K562 (cell line): ENCODE results near the gene TOM1L2. TPM values are rescaled to one million over a fixed set of nuclear protein-coding genes. Genes with fewer than 3 reads are reported as not detected.
A peak's percentile ranks its signal among the peaks of the same experiment; 100 is the strongest.

Experiments used
- CBFA2T3 ChIP-seq: fragments of 450-650 bp; IDR thresholded peaks from 2 replicates; pipeline ENCODE4 v1.6.1; 2017
- CCAR2 ChIP-seq: fragments of 200-400 bp; formaldehyde crosslinking; IDR thresholded peaks from 2 replicates; pipeline ENCODE4 v1.6.1; 2017; ENCODE audit warnings: mild to moderate bottlenecking, low read depth, low read length
- ELF4 ChIP-seq: fragments of 450-650 bp; formaldehyde crosslinking; IDR thresholded peaks from 2 replicates; pipeline ENCODE4 v1.4.0; 2022; ENCODE audit warnings: missing genetic modification characterization
- ESRRA ChIP-seq: fragments of 450-650 bp; IDR thresholded peaks from 2 replicates; pipeline ENCODE4 v1.6.1; 2014; ENCODE audit warnings: low read depth, mild to moderate bottlenecking, moderate library complexity, borderline replicate concordance
- EZH2 ChIP-seq: IDR thresholded peaks from 2 replicates; pipeline ENCODE4 v1.6.1; 2012; ENCODE audit warnings: low read depth, mild to moderate bottlenecking, inconsistent platforms, low read length, borderline replicate concordance
- HNRNPK ChIP-seq: fragments of 200-400 bp; formaldehyde crosslinking; IDR thresholded peaks from one replicate; pipeline ENCODE4 v1.6.1; 2018; ENCODE audit warnings: mild to moderate bottlenecking, low read depth, low read length; ENCODE audit not compliant: poor library complexity, severe bottlenecking
- LARP7 ChIP-seq: fragments of 450-650 bp; IDR thresholded peaks from 2 replicates; pipeline ENCODE4 v1.6.1; 2016
- MYBL2 ChIP-seq, 2 experiments: fragments of 450-650 bp in 1 of 2; sonication (generic) in 1 of 2; formaldehyde crosslinking in 1 of 2; IDR thresholded peaks; 2 replicates each; pipeline versions ENCODE4 v1.6.1 to v1.8.1; 2017 to 2022; ENCODE audit warnings: borderline replicate concordance in 1 of 2, inconsistent platforms in 1 of 2, low read depth in 1 of 2, mild to moderate bottlenecking in 1 of 2, missing genetic modification reagents in 1 of 2, moderate library complexity in 1 of 2
- MYNN ChIP-seq, 2 experiments: sonication (generic); formaldehyde crosslinking in 1 of 2; IDR thresholded peaks; 2 replicates each; pipeline versions ENCODE4 v1.5.0 to v1.6.1; 2016 to 2020; ENCODE audit warnings: antibody characterized with exemption in 1 of 2, missing genetic modification reagents in 1 of 2
- NFE2 ChIP-seq: IDR thresholded peaks from 2 replicates; pipeline ENCODE4 v1.6.1; 2014; ENCODE audit warnings: antibody characterized with exemption, low read depth
- NFXL1 ChIP-seq: fragments of 450-650 bp; formaldehyde crosslinking; IDR thresholded peaks from 2 replicates; pipeline ENCODE4 v1.4.0; 2021; ENCODE audit warnings: mild to moderate bottlenecking
- NUFIP1 ChIP-seq: fragments of 450-650 bp; IDR thresholded peaks from 2 replicates; pipeline ENCODE4 v1.6.1; 2018; ENCODE audit not compliant: partially characterized antibody
- POLR2G ChIP-seq: fragments of 200-400 bp; formaldehyde crosslinking; IDR thresholded peaks from 2 replicates; pipeline ENCODE4 v1.6.1; 2017; ENCODE audit warnings: low read depth, mild to moderate bottlenecking, antibody characterized with exemption, low read length, moderate library complexity
- PPARD ChIP-seq: fragments of 250-450 bp; sonication (Bioruptor Pico); IDR thresholded peaks from 2 replicates; pipeline ENCODE4 v1.8.0; 2022; ENCODE audit warnings: inconsistent platforms, mild to moderate bottlenecking, moderate library complexity
- PYGO2 ChIP-seq: fragments of 450-650 bp; IDR thresholded peaks from 2 replicates; pipeline ENCODE4 v1.6.1; 2016; ENCODE audit warnings: mild to moderate bottlenecking, missing genetic modification characterization, moderate library complexity, missing compliant biosample characterization
- SMARCA4 ChIP-seq: fragments of 450-650 bp; IDR thresholded peaks from 2 replicates; pipeline ENCODE4 v1.6.1; 2016
- SOX6 ChIP-seq: fragments of 450-650 bp; IDR thresholded peaks from 2 replicates; pipeline ENCODE4 v1.6.1; 2014; ENCODE audit warnings: mild to moderate bottlenecking
- UBTF ChIP-seq, 2 experiments: IDR thresholded peaks; 2 replicates each; pipeline ENCODE4 v1.6.1; 2012; ENCODE audit warnings: improper control_type of control experiment in 2 of 2, low read depth in 2 of 2, low read length in 2 of 2, borderline replicate concordance in 1 of 2
- XRCC5 ChIP-seq: fragments of 200-400 bp; formaldehyde crosslinking; IDR thresholded peaks from 2 replicates; pipeline ENCODE4 v1.6.1; 2017; ENCODE audit warnings: low read depth, mild to moderate bottlenecking, low read length
- ZBTB9 ChIP-seq: fragments of 450-650 bp; formaldehyde crosslinking; IDR thresholded peaks from 2 replicates; pipeline ENCODE4 v1.4.0; 2020; ENCODE audit warnings: mild to moderate bottlenecking, moderate library complexity
- ZNF184 ChIP-seq: sonication (generic); formaldehyde crosslinking; IDR thresholded peaks from 2 replicates; pipeline ENCODE4 v1.5.0; 2020; ENCODE audit warnings: missing genetic modification reagents
- ZNF57 ChIP-seq: fragments of 450-650 bp; formaldehyde crosslinking; IDR thresholded peaks from 2 replicates; pipeline ENCODE4 v1.4.0; 2020; ENCODE audit warnings: mild to moderate bottlenecking, moderate library complexity
- ZNF696 ChIP-seq: fragments of 250-450 bp; sonication (Bioruptor Pico); conservative IDR thresholded peaks from 2 replicates; pipeline ENCODE4 v1.4.0; 2020; ENCODE audit warnings: mild to moderate bottlenecking, moderate library complexity
- polyA plus RNA-seq, 8 experiments: library from polyadenylated mRNA; depleted of rRNA in 4 of 8; stranded (reverse) in 5 of 8; unstranded in 3 of 8; fragments of >200 nt; fragmentation: Nextera tagmentation in 2 of 8; fragmentation: Illumina TruSeq in 1 of 8; extraction: Ambion mirVana in 2 of 8; extraction: Trizol in 1 of 8; gene quantifications; 2 replicates each; pipeline versions ENCODE4 v1.2.1 to v1.2.3, GENCODE V29; 2011 to 2014; ENCODE audit warnings: inconsistent platforms in 1 of 8, missing spikeins in 1 of 8
- total RNA-seq, 7 experiments: library from RNA; depleted of rRNA in 6 of 7; stranded (reverse); fragments of >200 nt in 6 of 7; fragmentation: Illumina TruSeq in 2 of 7; extraction: Trizol in 2 of 7; gene quantifications; 2 replicates each; pipeline versions ENCODE4 v1.2.1 to v1.2.3, GENCODE V29; 2011 to 2021; ENCODE audit warnings: low replicate concordance in 1 of 7
- TF ChIP-seq, protein P1 (sequence below): conservative IDR thresholded peaks from 2 replicates; pipeline ENCODE4 v1.6.1; 2011; ENCODE audit warnings: low read depth, mild to moderate bottlenecking, low read length; ENCODE audit not compliant: control insufficient read depth

The TOM1L2 gene
- total and polyA plus RNA-seq, 9 of the 15 experiments (the other 6 are each of a cell fraction or from before 2014, with no cell fraction given), result 0.07 to 6.0 (median 2.5) TPM

DNA sequence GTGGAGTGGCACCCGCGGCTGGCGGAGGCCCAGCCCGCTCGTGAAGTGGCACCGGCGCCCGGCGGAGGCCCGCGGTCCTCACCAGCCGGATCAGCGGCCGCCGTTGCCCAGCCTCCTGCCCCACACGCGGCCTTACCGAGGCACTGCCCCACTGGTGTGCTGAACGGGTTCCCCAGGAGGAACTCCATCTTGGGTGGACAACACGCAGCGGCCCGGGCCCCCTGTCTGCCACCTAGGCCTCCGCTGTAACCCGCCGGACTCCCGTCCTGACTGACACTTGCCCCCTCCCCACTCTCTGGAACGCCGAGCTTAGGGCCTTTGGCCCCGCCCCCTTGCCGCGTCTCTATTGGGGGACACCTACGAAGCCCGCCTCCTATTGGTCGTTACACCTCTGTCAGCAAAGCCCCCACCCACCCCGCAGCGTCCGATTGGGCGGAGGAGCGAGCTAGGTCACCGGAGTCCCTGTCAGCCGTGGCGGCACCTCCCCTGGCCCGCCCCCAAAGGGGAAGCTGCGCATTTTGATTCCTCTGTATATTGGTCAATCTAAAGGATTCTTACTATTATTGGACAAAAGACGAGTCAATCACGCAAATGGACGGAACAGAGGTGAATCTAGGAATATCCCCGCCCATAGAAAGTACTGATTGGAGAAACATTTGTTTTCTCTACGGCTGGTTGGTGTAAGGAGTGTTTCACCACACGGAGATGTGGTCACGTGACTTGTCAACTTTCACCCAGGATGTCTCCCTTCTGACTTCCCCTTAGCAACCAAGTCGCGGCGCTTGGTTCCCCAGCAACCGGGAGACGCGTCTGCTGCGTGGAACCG lies at the start of gene TOM1L2, which contains the start of gene DRC3 (continued):
- TF ChIP-seq, protein P1, sequence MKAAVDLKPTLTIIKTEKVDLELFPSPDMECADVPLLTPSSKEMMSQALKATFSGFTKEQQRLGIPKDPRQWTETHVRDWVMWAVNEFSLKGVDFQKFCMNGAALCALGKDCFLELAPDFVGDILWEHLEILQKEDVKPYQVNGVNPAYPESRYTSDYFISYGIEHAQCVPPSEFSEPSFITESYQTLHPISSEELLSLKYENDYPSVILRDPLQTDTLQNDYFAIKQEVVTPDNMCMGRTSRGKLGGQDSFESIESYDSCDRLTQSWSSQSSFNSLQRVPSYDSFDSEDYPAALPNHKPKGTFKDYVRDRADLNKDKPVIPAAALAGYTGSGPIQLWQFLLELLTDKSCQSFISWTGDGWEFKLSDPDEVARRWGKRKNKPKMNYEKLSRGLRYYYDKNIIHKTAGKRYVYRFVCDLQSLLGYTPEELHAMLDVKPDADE, result peak; percentile 55; the same call in 1 of the 2 replicates
- TF ChIP-seq MYBL2 (IDR thresholded peaks at IDR 0.05; ENCODE audit: low read depth) (no peak), MYBL2 (CRISPR knock-in tag; IDR thresholded peaks at IDR 0.05; ENCODE audit: borderline replicate concordance) (no peak), ELF4 (CRISPR knock-in tag) (no peak), NFE2 (no peak), PPARD (CRISPR knock-in tag) (no peak), PYGO2 (tag) (no peak), POLR2G (peak; percentile 79), UBTF (IDR thresholded peaks at IDR 0.05; ENCODE audit: borderline replicate concordance in 1 of 2, low read depth in 2 of 2, low read length in 2 of 2) (no peak), CCAR2 (no peak), SMARCA4 (no peak), LARP7 (no peak), ZNF696 (CRISPR knock-in tag) (no peak), NFXL1 (CRISPR knock-in tag) (no peak), XRCC5 (no peak), ZNF184 (CRISPR knock-in tag) (no peak), ZBTB9 (CRISPR knock-in tag) (no peak; the same call in 1 of the 2 replicates), HNRNPK (no peak), CBFA2T3 (no peak), EZH2 (no peak), MYNN (IDR thresholded peaks at IDR 0.05) (peak; percentile 88), MYNN (CRISPR knock-in tag; IDR thresholded peaks at IDR 0.05) (no peak), ESRRA (no peak), SOX6 (no peak), ZNF57 (CRISPR knock-in tag) (no peak), NUFIP1 (no peak)
